ENCODE measurements around the gene DPEP3. TPM values are rescaled to one million over a fixed set of nuclear protein-coding genes. Genes with fewer than 3 reads are reported as not detected.

DPEP3 gene
- total and polyA plus RNA-seq, 10 donors, result 0.26 to 2.2 (median 0.93) TPM

- Histone ChIP-seq H3K4me1 (peaks cover 11 to 61% (median 38%) of the 10 kb centered on the region in 6 donors), H3K36me3 (peaks cover 0 to 63% (median 34%) of the 10 kb centered on the region in 6 donors), H3K4me3 (peak within 1 kb of the TSS; percentile 72 to 98 (median 96)), H3K27me3 (replicated peaks in 1 of 7) (no peaks in the 10 kb centered on the region), H3K9me3 (no peaks in the 10 kb centered on the region), H3K27ac (peak within 1 kb of the TSS; percentile 97 to 99 (median 98))
- DNase-seq, result peak; percentile 93
- peak; percentile 83 to 91 (median 85) for TF ChIP-seq POLR2AphosphoS5 (IDR thresholded peaks at IDR 0.05)
- no peak for TF ChIP-seq CTCF (IDR thresholded peaks at IDR 0.05 in 8 of 11, conservative IDR thresholded peaks at IDR 0.05 in 3 of 11)
- peak in 1 of 3 donors; percentile 81 for TF ChIP-seq POLR2A (IDR thresholded peaks at IDR 0.05)
- intact Hi-C loops (cut with DNase I; ENCODE audit: low total_unique reads), result loop anchor here (10.0 kb wide), 1 partner anchor 92 kb away; the partner anchor contains the start of genes CENPT, NUTF2 and THAP11
- 0 to 1% (median 0%) methylated on average over 31 to 54 of the region's 54 CpGs for WGBS, 5 donors
Observed at GRCh38 chr16:67936124-67936879, 44.0 kb downstream of the DPEP3 start, which contains the start of gene PSMB10. Gene PSMB10, minus strand, starts transcription at chr16:67936850. Its CDS starts 101 bp downstream, at chr16:67936749.

GRCh38 chr16:67935402-67936123, 44.7 kb downstream of the DPEP3 start:
- peaks cover 0 to 64% (median 36%) of the 10 kb centered on the region in 6 donors for H3K36me3 ChIP-seq
- no peaks in the 10 kb centered on the region for H3K9me3 ChIP-seq
- peaks cover 11 to 54% (median 36%) of the 10 kb centered on the region in 6 donors for H3K4me1 ChIP-seq
- H3K27me3 ChIP-seq (replicated peaks in 1 of 7), result no peaks in the 10 kb centered on the region
- 10 to 12% (median 11%) methylated on average over 39 to 55 of the region's 55 CpGs for WGBS, 5 donors
- DNase-seq, result peak; percentile 99
- H3K27ac ChIP-seq, result peak overlapping the region; percentile 97 to 99 (median 98)
- peak overlapping the region; percentile 72 to 98 (median 96) for H3K4me3 ChIP-seq
- TF ChIP-seq POLR2A (IDR thresholded peaks at IDR 0.05) (peak in 2 of 3 donors; percentile 42 to 75), POLR2AphosphoS5 (IDR thresholded peaks at IDR 0.05) (peak; percentile 92 to 98 (median 93)), CTCF (IDR thresholded peaks at IDR 0.05 in 8 of 11, conservative IDR thresholded peaks at IDR 0.05 in 3 of 11) (peak in 5 of 11 experiments; percentile 7 to 45 (median 28))
- intact Hi-C loops (cut with DNase I; ENCODE audit: low total_unique reads), result loop anchor here (10.0 kb wide), 1 partner anchor 91 kb away; the partner anchor contains the start of genes CENPT, NUTF2 and THAP11

- H3K4me3 ChIP-seq, result peak overlapping the region; percentile 72 to 98 (median 96)
- intact Hi-C loops (cut with DNase I; ENCODE audit: low total_unique reads), result loop anchor here (10.0 kb wide), 1 partner anchor 90 kb away; the partner anchor contains the start of genes CENPT, NUTF2 and THAP11
- peaks cover 0 to 64% (median 40%) of the 10 kb centered on the region in 6 donors for H3K36me3 ChIP-seq
- no peaks in the 10 kb centered on the region for H3K9me3 ChIP-seq
- TF ChIP-seq POLR2A (IDR thresholded peaks at IDR 0.05) (no peak), CTCF (IDR thresholded peaks at IDR 0.05 in 8 of 11, conservative IDR thresholded peaks at IDR 0.05 in 3 of 11) (no peak), POLR2AphosphoS5 (IDR thresholded peaks at IDR 0.05) (no peak)
- H3K4me1 ChIP-seq, result peaks cover 11 to 49% (median 32%) of the 10 kb centered on the region in 6 donors
- peak overlapping the region in 7 of 8 donors; percentile 97 to 99 (median 98) for H3K27ac ChIP-seq
- H3K27me3 ChIP-seq (replicated peaks in 1 of 7), result no peaks in the 10 kb centered on the region
- no peak for DNase-seq
- 66 to 74% (median 71%) methylated on average over 13 of the region's 13 CpGs for WGBS, 5 donors
Observed at GRCh38 chr16:67935101-67935401, 45.2 kb downstream of the DPEP3 start.
